Measurements from ENCODE around the gene KDM4C. TPM values are rescaled to one million over a fixed set of nuclear protein-coding genes. Genes with fewer than 3 reads are reported as not detected.

The KDM4C gene
- total and polyA plus RNA-seq, 2 donors (not counting 1 experiment from before 2014, with no cell fraction given) = 49.7 to 141 TPM

GRCh38 chr9:7148243-7148765 lies 390.5 kb downstream of the KDM4C start:
- Mint-ChIP-seq H3K27me3 (no peaks in the 10 kb centered on the region), H3K9me3 (ENCODE audit: insufficient read depth) (no peaks in the 10 kb centered on the region), H3K4me3 (no peak overlapping the region), H3K27ac (no peak overlapping the region), H3K4me1 (peaks cover 22% of the 10 kb centered on the region)
- TF ChIP-seq EZH2 (IDR thresholded peaks at IDR 0.05; ENCODE audit: borderline replicate concordance, insufficient read depth, low read depth, low read length, poor library complexity, severe bottlenecking) (no peak), CTCF (IDR thresholded peaks at IDR 0.05) (no peak)
- DNase-seq (no peak), ATAC-seq (ENCODE audit: low read depth) (no peak)
- H3K4me1 ChIP-seq (ENCODE audit: control insufficient read depth in 2 of 2, insufficient read depth in 2 of 2, low read length in 2 of 2) = peaks cover 19 to 24% of the 10 kb centered on the region in 2 donors
- CTCF ChIA-PET = no interaction called here
- no peak overlapping the region for H3K4me3 ChIP-seq (ENCODE audit: control extremely low read depth in 1 of 5, extremely low read depth in 1 of 5, insufficient read depth in 1 of 5, low read depth in 2 of 5, low read length in 4 of 5)
- 95% methylated on average over 4 of the region's 7 CpGs for WGBS (ENCODE audit: insufficient coverage)
- no peak overlapping the region for H3K27ac ChIP-seq (ENCODE audit: low read length in 2 of 2)
- peaks cover 0 to 7% (median 0%) of the 10 kb centered on the region in 3 donors for H3K9me3 ChIP-seq (ENCODE audit: control extremely low read depth in 1 of 3, control insufficient read depth in 2 of 3, insufficient read depth in 1 of 3, low read length in 2 of 3)
- H3K79me2 ChIP-seq (ENCODE audit: control insufficient read depth, insufficient read depth, low read length) = peaks cover 34% of the 10 kb centered on the region
- POLR2A ChIA-PET = no interaction called here
- no peak overlapping the region for H3K4me2 ChIP-seq (replicated peaks; ENCODE audit: low read depth, low read length, poor library complexity, severe bottlenecking)
- no peaks in the 10 kb centered on the region for H3K27me3 ChIP-seq (replicated peaks in 1 of 4; ENCODE audit: control extremely low read depth in 1 of 4, control insufficient read depth in 3 of 4, insufficient read depth in 4 of 4, low read length in 3 of 4)
- H3K36me3 ChIP-seq (replicated peaks in 1 of 2; ENCODE audit: control extremely low read depth in 1 of 2, control insufficient read depth in 1 of 2, extremely low read depth in 1 of 2, insufficient read depth in 2 of 2, low read length in 1 of 2) = peaks cover under 1 to 46% of the 10 kb centered on the region in 2 experiments
- H4K20me1 ChIP-seq (ENCODE audit: control insufficient read depth, insufficient read depth, low read length, poor library complexity, severe bottlenecking) = peaks cover 26% of the 10 kb centered on the region
- H3K9ac ChIP-seq (ENCODE audit: low read length) = no peak overlapping the region
- H2AFZ ChIP-seq (ENCODE audit: insufficient read depth, low read depth, low read length, poor library complexity, severe bottlenecking) = no peak overlapping the region
- intact Hi-C loops (cut with micrococcal nuclease) = no loop called here

- Mint-ChIP-seq H3K27me3 (no peaks in the 10 kb centered on the region), H3K4me3 (no peak overlapping the region), H3K4me1 (peaks cover 22% of the 10 kb centered on the region), H3K27ac (no peak overlapping the region), H3K9me3 (ENCODE audit: insufficient read depth) (no peaks in the 10 kb centered on the region)
- DNase-seq (no peak), ATAC-seq (ENCODE audit: low read depth) (no peak)
- Histone ChIP-seq H4K20me1 (ENCODE audit: control insufficient read depth, insufficient read depth, low read length, poor library complexity, severe bottlenecking) (peaks cover 34% of the 10 kb centered on the region), H3K27me3 (replicated peaks in 1 of 4; ENCODE audit: control extremely low read depth in 1 of 4, control insufficient read depth in 3 of 4, insufficient read depth in 4 of 4, low read length in 3 of 4) (no peaks in the 10 kb centered on the region), H3K9ac (ENCODE audit: low read length) (no peak overlapping the region), H3K9me3 (ENCODE audit: control extremely low read depth in 1 of 3, control insufficient read depth in 2 of 3, insufficient read depth in 1 of 3, low read length in 2 of 3) (peaks cover 0 to 7% (median 0%) of the 10 kb centered on the region in 3 donors), H3K4me3 (ENCODE audit: control extremely low read depth in 1 of 5, extremely low read depth in 1 of 5, insufficient read depth in 1 of 5, low read depth in 2 of 5, low read length in 4 of 5) (no peak overlapping the region), H2AFZ (ENCODE audit: insufficient read depth, low read depth, low read length, poor library complexity, severe bottlenecking) (no peak overlapping the region), H3K4me1 (ENCODE audit: control insufficient read depth in 2 of 2, insufficient read depth in 2 of 2, low read length in 2 of 2) (peaks cover 19 to 24% of the 10 kb centered on the region in 2 donors), H3K4me2 (replicated peaks; ENCODE audit: low read depth, low read length, poor library complexity, severe bottlenecking) (no peak overlapping the region), H3K27ac (ENCODE audit: low read length in 2 of 2) (no peak overlapping the region), H3K36me3 (replicated peaks in 1 of 2; ENCODE audit: control extremely low read depth in 1 of 2, control insufficient read depth in 1 of 2, extremely low read depth in 1 of 2, insufficient read depth in 2 of 2, low read length in 1 of 2) (peaks cover 2 to 47% of the 10 kb centered on the region in 2 experiments), H3K79me2 (ENCODE audit: control insufficient read depth, insufficient read depth, low read length) (peaks cover 31% of the 10 kb centered on the region)
- no peak for TF ChIP-seq CTCF (IDR thresholded peaks at IDR 0.05)
- TF ChIP-seq EZH2 (IDR thresholded peaks at IDR 0.05; ENCODE audit: borderline replicate concordance, insufficient read depth, low read depth, low read length, poor library complexity, severe bottlenecking) = no peak
- WGBS (ENCODE audit: insufficient coverage) = 95% methylated on average over 11 of the region's 13 CpGs
- intact Hi-C loops (cut with micrococcal nuclease) = no loop called here
- CTCF ChIA-PET = no interaction called here
- POLR2A ChIA-PET = no interaction called here
Observed at GRCh38 chr9:7149258-7149657, 391.5 kb downstream of the KDM4C start.
